H1 (cell line): Measurements from ENCODE around the gene OR51I2. TPM values are rescaled to one million over a fixed set of nuclear protein-coding genes. Genes with fewer than 3 reads are reported as not detected.

Experiments
- CTCF ChIA-PET: fragments of 300-600 bp; sonication (Branson Sonifier 250); formaldehyde crosslinking; loops from one replicate; lab custom pipeline; 2021; ENCODE audit not compliant: partially characterized antibody; lab: Charles Lee
- POLR2A ChIA-PET: fragments of 300-600 bp; sonication (Branson Sonifier 250); formaldehyde crosslinking; loops from one replicate; lab custom pipeline; 2021; ENCODE audit warnings: inconsistent platforms; ENCODE audit not compliant: partially characterized antibody; lab: Charles Lee
- DNase-seq, 2 experiments: peaks; one replicate each; pipeline versions ENCODE4 v3.0.0 to v3.0.0-alpha.2; 2010 to 2022; ENCODE audit warnings: low spot score in 2 of 2, low read depth in 1 of 2, mixed read lengths in 1 of 2
- FAIRE-seq: peaks from 2 replicates; lab custom pipeline; 2011; peaks lifted over from hg19 to GRCh38; lab: Jason Lieb, UNC
- H2AFZ ChIP-seq: 2 replicates; pipeline ENCODE4 v1.8.1; 2012; ENCODE audit warnings: low read length, inconsistent platforms
- H2AK5ac ChIP-seq: 2 replicates; pipeline ENCODE4 v1.6.1; 2013; ENCODE audit warnings: low read depth, low read length
- H2BK120ac ChIP-seq: replicated peaks from 2 replicates; pipeline ENCODE3; 2013; ENCODE audit warnings: low read depth, low read length, inconsistent platforms
- H2BK12ac ChIP-seq: 2 replicates; pipeline ENCODE4 v1.6.1; 2013; ENCODE audit warnings: low read depth, low read length
- H2BK15ac ChIP-seq: 2 replicates; pipeline ENCODE4 v1.6.1; 2013; ENCODE audit warnings: low read length
- H2BK20ac ChIP-seq: 2 replicates; pipeline ENCODE4 v1.6.1; 2013; ENCODE audit warnings: low read length
- H2BK5ac ChIP-seq: 2 replicates; pipeline ENCODE4 v1.6.1; 2013; ENCODE audit warnings: low read depth, low read length
- H3K14ac ChIP-seq: 2 replicates; pipeline ENCODE4 v1.6.1; 2013; ENCODE audit warnings: inconsistent platforms; ENCODE audit not compliant: insufficient read length
- H3K18ac ChIP-seq: 2 replicates; pipeline ENCODE4 v1.6.1; 2013; ENCODE audit warnings: low read length; ENCODE audit errors: extremely low read depth
- H3K23ac ChIP-seq: 2 replicates; pipeline ENCODE4 v1.6.1; 2013; ENCODE audit warnings: inconsistent platforms; ENCODE audit not compliant: insufficient read length
- H3K23me2 ChIP-seq: 2 replicates; pipeline ENCODE4 v1.6.1; 2013; ENCODE audit warnings: low read depth, low read length
- H3K27ac ChIP-seq: 2 replicates; pipeline ENCODE4 v1.6.1; 2011; ENCODE audit warnings: low read depth, low read length, inconsistent platforms
- H3K27me3 ChIP-seq, 4 experiments: replicated peaks in 1 of 4; 1 replicate in 1 of 4; 2 replicates in 3 of 4; pipeline versions ENCODE4 v1.6.1 to v1.8.1; 2011 to 2013; ENCODE audit warnings: low read length in 3 of 4, mild to moderate bottlenecking in 3 of 4, inconsistent platforms in 2 of 4, mixed read lengths in 2 of 4, moderate library complexity in 1 of 4; ENCODE audit not compliant: control insufficient read depth in 3 of 4, insufficient read depth in 3 of 4; ENCODE audit errors: extremely low read depth in 1 of 4
- H3K36me3 ChIP-seq, 4 experiments: 2 replicates each; pipeline versions ENCODE4 v1.6.1 to v1.8.1; 2011 to 2013; ENCODE audit warnings: mild to moderate bottlenecking in 4 of 4, low read length in 3 of 4, moderate library complexity in 2 of 4, control low read depth in 1 of 4, inconsistent platforms in 1 of 4; ENCODE audit not compliant: insufficient read depth in 4 of 4, control insufficient read depth in 2 of 4
- H3K4ac ChIP-seq: replicated peaks from 2 replicates; pipeline ENCODE3; 2013; ENCODE audit warnings: low read length, low read depth, mixed read lengths, inconsistent platforms; ENCODE audit not compliant: insufficient read length
- H3K4me1 ChIP-seq, 4 experiments: replicated peaks in 1 of 4; 1 replicate in 1 of 4; 2 replicates in 3 of 4; pipeline versions ENCODE4 v1.6.1 to v1.8.1; 2011 to 2013; ENCODE audit warnings: low read length in 3 of 4, inconsistent platforms in 2 of 4, mixed read lengths in 1 of 4; ENCODE audit not compliant: insufficient read depth in 4 of 4, control insufficient read depth in 3 of 4
- H3K4me2 ChIP-seq, 2 experiments: 2 replicates each; pipeline versions ENCODE4 v1.6.1 to v1.8.1; 2011 to 2013; ENCODE audit warnings: low read depth in 2 of 2, low read length in 2 of 2, control low read depth in 1 of 2, inconsistent platforms in 1 of 2, mild to moderate bottlenecking in 1 of 2; ENCODE audit not compliant: insufficient read depth in 1 of 2
- H3K4me3 ChIP-seq, 4 experiments: fragments of 200-600, 300-600 bp in 1 of 4; sonication (generic), shearing (Covaris generic), sonication (Bioruptor Twin) in 1 of 4; 2 replicates each; pipeline versions ENCODE4 v1.5.1 to v1.8.1; 2011 to 2016; ENCODE audit warnings: low read length in 4 of 4, low read depth in 3 of 4, control low read depth in 2 of 4, inconsistent platforms in 2 of 4, mild to moderate bottlenecking in 2 of 4, mixed read lengths in 1 of 4, moderate library complexity in 1 of 4; ENCODE audit not compliant: insufficient read depth in 2 of 4; ENCODE audit errors: extremely low read depth in 1 of 4
- H3K56ac ChIP-seq: replicated peaks from 2 replicates; pipeline ENCODE3; 2013; ENCODE audit warnings: low read depth, mild to moderate bottlenecking, mixed read lengths, low read length, inconsistent platforms; ENCODE audit not compliant: insufficient read length
- H3K79me1 ChIP-seq: 2 replicates; pipeline ENCODE4 v1.6.1; 2013; ENCODE audit warnings: low read depth, low read length, control low read depth
- H3K79me2 ChIP-seq, 2 experiments: 2 replicates each; pipeline versions ENCODE4 v1.6.1 to v1.8.1; 2012 to 2013; ENCODE audit warnings: low read length in 2 of 2, mild to moderate bottlenecking in 2 of 2, inconsistent platforms in 1 of 2; ENCODE audit not compliant: insufficient read depth in 2 of 2, control insufficient read depth in 1 of 2
- H3K9ac ChIP-seq, 4 experiments: replicated peaks in 1 of 4; 1 replicate in 1 of 4; 2 replicates in 3 of 4; pipeline versions ENCODE4 v1.6.1 to v1.8.1; 2011 to 2013; ENCODE audit warnings: low read depth in 3 of 4, low read length in 3 of 4, control low read depth in 2 of 4, mild to moderate bottlenecking in 2 of 4, moderate library complexity in 2 of 4, inconsistent platforms in 1 of 4; ENCODE audit errors: extremely low read depth in 1 of 4
- H3K9me3 ChIP-seq, 2 experiments: 2 replicates each; pipeline versions ENCODE4 v1.6.1 to v1.8.1; 2012 to 2013; ENCODE audit warnings: mild to moderate bottlenecking in 2 of 2, moderate library complexity in 2 of 2, control low read depth in 1 of 2, inconsistent platforms in 1 of 2, low read depth in 1 of 2, low read length in 1 of 2, mixed read lengths in 1 of 2; ENCODE audit not compliant: insufficient read depth in 2 of 2
- H4K20me1 ChIP-seq, 2 experiments: replicated peaks in 1 of 2; 2 replicates each; pipeline versions ENCODE3 to v1.8.1; 2011 to 2013; ENCODE audit warnings: inconsistent platforms in 2 of 2, low read length in 2 of 2, mild to moderate bottlenecking in 1 of 2; ENCODE audit not compliant: insufficient read depth in 2 of 2, control insufficient read depth in 1 of 2
- H4K5ac ChIP-seq: 2 replicates; pipeline ENCODE4 v1.6.1; 2013; ENCODE audit warnings: low read length, low read depth, mixed read lengths, inconsistent platforms; ENCODE audit not compliant: insufficient read length
- H4K8ac ChIP-seq: 2 replicates; pipeline ENCODE4 v1.8.0; 2013; ENCODE audit warnings: mild to moderate bottlenecking, moderate library complexity, low read length, inconsistent platforms; ENCODE audit not compliant: insufficient read depth; ENCODE audit errors: extremely low read depth
- H4K91ac ChIP-seq: replicated peaks from 2 replicates; pipeline ENCODE3; 2013; ENCODE audit warnings: low read length, mixed read lengths, inconsistent platforms; ENCODE audit not compliant: insufficient read length
- ASH2L ChIP-seq: fragments of 200-600, 300-600 bp; sonication (generic); IDR thresholded peaks from one replicate; pipeline ENCODE4 v1.7.1; 2017; ENCODE audit warnings: low read length
- BACH1 ChIP-seq: IDR thresholded peaks from 2 replicates; pipeline ENCODE4 v1.6.1; 2012; ENCODE audit warnings: low read length, improper control_type of control experiment
- NRF1 ChIP-seq: IDR thresholded peaks from 2 replicates; pipeline ENCODE4 v1.6.1; 2011; ENCODE audit warnings: mild to moderate bottlenecking, low read depth, low read length, improper control_type of control experiment
- SP4 ChIP-seq: IDR thresholded peaks from 2 replicates; pipeline ENCODE4 v1.6.1; 2012; ENCODE audit warnings: low read length, inconsistent platforms
- TAF7 ChIP-seq: optimal IDR thresholded peaks from 2 replicates; pipeline ENCODE3; 2011; ENCODE audit warnings: low read depth, mild to moderate bottlenecking, inconsistent platforms, low read length, moderate library complexity, borderline replicate concordance
- TBP ChIP-seq: IDR thresholded peaks from 2 replicates; pipeline ENCODE4 v1.6.1; 2011; ENCODE audit warnings: low read depth, low read length, improper control_type of control experiment
- YY1 ChIP-seq: IDR thresholded peaks from 2 replicates; pipeline ENCODE4 v1.6.1; 2011; ENCODE audit warnings: low read depth, mild to moderate bottlenecking, low read length
- WGBS, 2 experiments: shearing (Covaris generic) in 1 of 2; methylation state at CpG; one replicate each; pipeline versions ENCODE4 v1.1.6 to v1.1.7; 2013 to 2015; ENCODE audit warnings: low lambda C conversion rate in 2 of 2, mixed read lengths in 2 of 2, inconsistent platforms in 1 of 2, low coverage in 1 of 2, missing lambda C conversion rate in 1 of 2; ENCODE audit not compliant: insufficient replicate concordance in 2 of 2, insufficient coverage in 1 of 2, insufficient read length in 1 of 2; ENCODE audit errors: extremely low coverage in 1 of 2, missing lambda C conversion rate in 1 of 2; 5-methylcytosine and 5-hydroxymethylcytosine counted together
- polyA plus RNA-seq, 7 experiments: library from polyadenylated mRNA; depleted of rRNA in 3 of 7; stranded (reverse) in 5 of 7; unstranded in 2 of 7; fragments of >200 nt in 5 of 7; fragments of 200-250 nt in 2 of 7; gene quantifications; 1 replicate in 5 of 7; 2 replicates in 1 of 7; 4 replicates in 1 of 7; pipeline versions ENCODE4 v1.2.1 to v1.2.3, GENCODE V29; 2011 to 2013; ENCODE audit warnings: missing spikeins in 2 of 7, mixed read lengths in 2 of 7
- total RNA-seq: library from RNA; stranded (reverse); fragmentation: NEBNext Ultra II Directional; extraction: Animal tissue kit (Norgen Biotek cat#: 25700); gene quantifications from 2 replicates; pipeline ENCODE4 v1.2.1, GENCODE V29; 2021

OR51I2 gene
- total and polyA plus RNA-seq, 2 of the 8 experiments (the other 6 are each of a cell fraction or from before 2014, with no cell fraction given), result not detected

DNA sequence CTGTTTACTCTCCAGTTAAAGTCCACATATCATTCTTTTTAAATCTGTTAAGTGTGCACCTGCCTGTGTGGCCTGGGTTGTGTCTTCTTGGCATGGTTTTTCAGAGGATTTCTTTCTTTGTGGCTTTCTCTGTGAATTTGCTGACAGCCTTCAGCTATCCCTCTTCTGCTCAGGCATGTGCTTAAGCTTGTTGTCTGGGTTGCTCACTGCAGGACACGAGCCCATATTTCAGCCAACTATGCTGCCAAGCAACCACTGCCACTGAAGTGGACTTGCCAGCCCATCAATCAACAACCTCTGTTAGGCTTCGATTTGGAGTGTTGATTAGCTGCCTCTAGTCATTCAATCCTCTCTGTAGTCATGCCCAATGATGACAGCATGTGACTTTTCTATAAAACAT is 18.4 kb downstream of the OR51I2 start:
- Histone ChIP-seq H3K27me3 (no peaks in the 10 kb centered on the region), H3K79me1 (no peaks in the 10 kb centered on the region), H3K9ac (no peak overlapping the region), H3K14ac (no peak overlapping the region), H3K4me3 (no peak overlapping the region), H3K9me3 (no peaks in the 10 kb centered on the region), H3K4me1 (no peaks in the 10 kb centered on the region), H3K4ac (no peak overlapping the region), H4K8ac (no peak overlapping the region), H3K23ac (no peak overlapping the region), H3K18ac (no peak overlapping the region), H2BK15ac (no peak overlapping the region), H2AK5ac (no peak overlapping the region), H4K5ac (no peak overlapping the region), H2BK5ac (no peak overlapping the region), H3K27ac (no peak overlapping the region), H2BK20ac (no peak overlapping the region), H4K20me1 (no peaks in the 10 kb centered on the region), H2BK120ac (no peak overlapping the region), H3K79me2 (no peaks in the 10 kb centered on the region), H3K4me2 (no peak overlapping the region), H3K23me2 (no peaks in the 10 kb centered on the region), H3K36me3 (no peaks in the 10 kb centered on the region), H2AFZ (no peak overlapping the region), H3K56ac (no peak overlapping the region), H4K91ac (no peak overlapping the region), H2BK12ac (no peak overlapping the region)
- CTCF ChIA-PET, result interaction anchor here (0.7 to 3.0 kb wide), 4 partner anchors 8 to 342 kb away, joined by 3 to 21 read pairs (median 4); partner anchors contain the start of gene OR51I2
- WGBS, 2 experiments, result 85% methylated on average over 2 of the region's 2 CpGs; no CpG with 5 or more reads in 1 of the 2 experiments
- POLR2A ChIA-PET, result no interaction called here
- no peak for FAIRE-seq
- DNase-seq, result no peak
- TF ChIP-seq ASH2L (no peak), TBP (no peak), SP4 (no peak), BACH1 (no peak), YY1 (no peak), TAF7 (no peak), NRF1 (no peak)
